AG04450 (cell line): ENCODE measurements around the gene TTC39A. TPM values are rescaled to one million over a fixed set of nuclear protein-coding genes. Genes with fewer than 3 reads are reported as not detected.

ENCODE experiments used
- CTCF ChIA-PET: fragments of 300-600, 350-600 bp; formaldehyde crosslinking; extraction: SDS; loops from one replicate; lab custom pipeline; 2022; ENCODE audit warnings: antibody characterized with exemption, inconsistent platforms; lab: Charles Lee
- POLR2A ChIA-PET: fragments of 350-600 bp; formaldehyde crosslinking; extraction: SDS; loops from one replicate; lab custom pipeline; 2021; ENCODE audit warnings: antibody characterized with exemption, inconsistent platforms; lab: Yijun Ruan, JAX
- DNase-seq: peaks from one replicate; pipeline ENCODE4 v3.0.0-alpha.2; 2011; ENCODE audit warnings: low read depth, low spot score
- H3K27ac ChIP-seq: one replicate; pipeline ENCODE4 v1.5.1; 2012; ENCODE audit warnings: low read depth, low read length, control low read depth
- H3K27me3 ChIP-seq: one replicate; pipeline ENCODE4 v1.6.0; 2012; ENCODE audit warnings: low read length; ENCODE audit not compliant: control insufficient read depth, insufficient read depth
- H3K4me3 ChIP-seq: 2 replicates; pipeline ENCODE4 v1.5.1; 2011; ENCODE audit warnings: mild to moderate bottlenecking, low read depth, low read length, control low read depth
- H3K9me3 ChIP-seq: 2 replicates; pipeline ENCODE4 v1.5.1; 2012; ENCODE audit warnings: low read length; ENCODE audit not compliant: control insufficient read depth, insufficient read depth
- polyA plus RNA-seq: library from polyadenylated mRNA; depleted of rRNA; stranded (reverse); fragments of >200 nt; gene quantifications from 2 replicates; pipeline ENCODE4 v1.2.3, GENCODE V29; 2011
- TF ChIP-seq, protein P1 (sequence below): IDR thresholded peaks from 2 replicates; pipeline ENCODE4 v1.5.1; 2011; ENCODE audit warnings: low read depth, low read length, control low read depth, inconsistent platforms

The TTC39A gene
- polyA plus RNA-seq, 1 experiment = 0.21 TPM

- Histone ChIP-seq H3K27ac (no peak overlapping the region), H3K9me3 (no peaks in the 10 kb centered on the region), H3K4me3 (no peak overlapping the region), H3K27me3 (peaks cover 8% of the 10 kb centered on the region)
- POLR2A ChIA-PET = no interaction called here
- CTCF ChIA-PET = no interaction called here
- TF ChIP-seq, protein P1, sequence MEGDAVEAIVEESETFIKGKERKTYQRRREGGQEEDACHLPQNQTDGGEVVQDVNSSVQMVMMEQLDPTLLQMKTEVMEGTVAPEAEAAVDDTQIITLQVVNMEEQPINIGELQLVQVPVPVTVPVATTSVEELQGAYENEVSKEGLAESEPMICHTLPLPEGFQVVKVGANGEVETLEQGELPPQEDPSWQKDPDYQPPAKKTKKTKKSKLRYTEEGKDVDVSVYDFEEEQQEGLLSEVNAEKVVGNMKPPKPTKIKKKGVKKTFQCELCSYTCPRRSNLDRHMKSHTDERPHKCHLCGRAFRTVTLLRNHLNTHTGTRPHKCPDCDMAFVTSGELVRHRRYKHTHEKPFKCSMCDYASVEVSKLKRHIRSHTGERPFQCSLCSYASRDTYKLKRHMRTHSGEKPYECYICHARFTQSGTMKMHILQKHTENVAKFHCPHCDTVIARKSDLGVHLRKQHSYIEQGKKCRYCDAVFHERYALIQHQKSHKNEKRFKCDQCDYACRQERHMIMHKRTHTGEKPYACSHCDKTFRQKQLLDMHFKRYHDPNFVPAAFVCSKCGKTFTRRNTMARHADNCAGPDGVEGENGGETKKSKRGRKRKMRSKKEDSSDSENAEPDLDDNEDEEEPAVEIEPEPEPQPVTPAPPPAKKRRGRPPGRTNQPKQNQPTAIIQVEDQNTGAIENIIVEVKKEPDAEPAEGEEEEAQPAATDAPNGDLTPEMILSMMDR = no peak
- no peak for DNase-seq
These were observed 19.5 kb upstream of the TTC39A start for GRCh38 chr1:51349862-51350261.

GRCh38 chr1:51348147-51348527 lies 17.8 kb upstream of the TTC39A start:
- TF ChIP-seq, protein P1 = no peak
- ChIA-PET CTCF (no interaction called here), POLR2A (no interaction called here)
- DNase-seq = no peak
- Histone ChIP-seq H3K27me3 (peaks cover 24% of the 10 kb centered on the region), H3K9me3 (no peaks in the 10 kb centered on the region), H3K4me3 (no peak overlapping the region), H3K27ac (no peak overlapping the region)

DNA sequence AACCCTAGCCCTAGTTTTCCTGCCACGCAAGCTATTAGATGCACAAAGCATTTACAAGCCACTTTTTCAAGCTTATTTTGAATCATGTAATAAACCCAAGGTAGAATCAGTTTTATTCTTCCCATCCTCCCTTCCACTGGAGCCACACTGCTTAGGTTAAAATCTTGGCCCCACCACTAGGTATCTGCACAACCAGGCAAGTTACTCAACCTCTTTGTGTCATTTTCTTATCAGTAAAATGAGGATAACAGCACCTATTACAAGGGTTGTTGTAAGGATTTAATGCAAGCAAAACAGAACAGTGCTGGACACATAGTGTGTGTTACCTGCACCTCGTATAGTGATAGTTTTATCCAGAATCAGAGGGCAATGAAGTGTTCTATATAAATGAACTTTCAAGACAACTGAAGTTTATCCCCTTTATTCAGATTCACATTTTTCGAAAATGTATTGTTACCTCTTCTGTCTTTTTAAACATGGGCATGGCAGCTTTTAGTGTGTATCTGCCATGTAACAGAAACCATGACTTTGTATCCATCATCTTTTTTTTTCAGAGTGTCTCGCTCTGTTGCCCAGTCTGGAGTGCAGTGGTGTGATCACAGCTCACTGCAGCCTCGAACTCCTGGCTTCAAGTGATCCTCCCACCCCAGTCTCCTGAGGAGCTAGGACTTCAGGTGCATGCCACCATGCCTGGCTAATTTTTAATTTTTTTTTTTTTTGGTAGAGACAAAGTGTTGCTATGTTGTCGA lies 17.2 kb upstream of the TTC39A start:
- Histone ChIP-seq H3K4me3 (no peak overlapping the region), H3K9me3 (no peaks in the 10 kb centered on the region), H3K27me3 (peaks cover 25% of the 10 kb centered on the region), H3K27ac (no peak overlapping the region)
- ChIA-PET CTCF (no interaction called here), POLR2A (no interaction called here)
- TF ChIP-seq, protein P1 = no peak
- DNase-seq = no peak

GRCh38 chr1:51346086-51346942 lies 16.0 kb upstream of the TTC39A start:
- no peak overlapping the region for H3K27ac ChIP-seq
- ChIA-PET POLR2A (no interaction called here), CTCF (no interaction called here)
- H3K9me3 ChIP-seq = no peaks in the 10 kb centered on the region
- peaks cover 27% of the 10 kb centered on the region for H3K27me3 ChIP-seq
- no peak for DNase-seq
- TF ChIP-seq, protein P1 = no peak
- no peak overlapping the region for H3K4me3 ChIP-seq

DNA sequence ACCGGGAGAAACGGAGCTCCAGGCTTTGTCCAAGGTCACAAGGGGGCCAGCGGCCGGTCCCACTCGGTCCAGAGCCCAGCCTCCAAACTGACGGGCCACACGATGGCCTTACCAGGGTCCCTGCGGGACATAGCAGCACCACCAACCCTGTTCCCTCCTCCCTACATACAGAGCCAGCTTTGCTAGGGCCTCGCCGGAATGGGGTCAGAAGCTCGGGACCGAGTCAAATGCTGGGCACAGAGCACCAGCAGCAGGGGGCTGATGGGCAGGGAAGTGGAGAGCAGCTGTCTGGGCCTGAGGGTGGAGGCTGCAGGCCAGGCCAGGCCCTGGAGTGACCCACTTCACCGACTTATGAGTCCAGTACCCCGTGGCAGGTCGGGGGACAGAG lies 14.9 kb upstream of the TTC39A start:
- DNase-seq = no peak
- H3K27ac ChIP-seq = no peak overlapping the region
- peaks cover 27% of the 10 kb centered on the region for H3K27me3 ChIP-seq
- POLR2A ChIA-PET = interaction anchor here (0.8 kb wide), 1 partner anchor 109 kb away, joined by 4 read pairs; the partner anchor contains the start of gene RNF11
- no peak overlapping the region for H3K4me3 ChIP-seq
- CTCF ChIA-PET = interaction anchor here (0.6 to 1.0 kb wide), 2 partner anchors 54 to 190 kb away, joined by 4 to 7 read pairs; no protein-coding TSS in a partner anchor
- TF ChIP-seq, protein P1 = no peak
- H3K9me3 ChIP-seq = no peaks in the 10 kb centered on the region
